Hepatic stellate cell (primary cell): ENCODE data around the gene MS4A8.
"Not testable (repeated sequence)": the region's sequence is repeated elsewhere in the genome, so short reads cannot be mapped to it uniquely, and the experiment has no call there.

Experiments
- DNase-seq: peaks from one replicate; pipeline ENCODE4 v3.0.0; 2011; ENCODE audit warnings: low spot score

The MS4A8 gene

GRCh38 chr11:60699284-60699691 lies at the start of gene MS4A8:
TSS of gene MS4A8 (plus strand) at chr11:60699612. CDS start at chr11:60700861, 1,249 bp downstream.
- DNase-seq: no peak

- no peak for DNase-seq
These were observed 41.5 kb upstream of the MS4A8 start for GRCh38 chr11:60657888-60658287.

- DNase-seq: no peak
These were observed 41.0 kb upstream of the MS4A8 start for GRCh38 chr11:60658409-60658808.

- DNase-seq: no peak
These were observed 27.2 kb upstream of the MS4A8 start for GRCh38 chr11:60672255-60672654.

GRCh38 chr11:60678231-60678630 lies 21.2 kb upstream of the MS4A8 start:
- DNase-seq: not testable (repeated sequence)

GRCh38 chr11:60679879-60680278 lies 19.5 kb upstream of the MS4A8 start:
- DNase-seq: no peak

- no peak for DNase-seq
These were observed 18.8 kb upstream of the MS4A8 start for GRCh38 chr11:60680455-60681119.

GRCh38 chr11:60684541-60684848 lies 14.9 kb upstream of the MS4A8 start:
- not testable (repeated sequence) for DNase-seq

- DNase-seq: no peak
These were observed 7.8 kb upstream of the MS4A8 start for GRCh38 chr11:60691661-60692060.

GRCh38 chr11:60699936-60700335 lies 524 bp downstream of the MS4A8 start:
- DNase-seq: no peak

GRCh38 chr11:60700689-60701468 lies 1.5 kb downstream of the MS4A8 start:
- no peak for DNase-seq

- DNase-seq: no peak
These were observed 2.0 kb downstream of the MS4A8 start for GRCh38 chr11:60701469-60701818.

GRCh38 chr11:60703374-60703773 lies 4.0 kb downstream of the MS4A8 start:
- no peak for DNase-seq

GRCh38 chr11:60705895-60706294 lies 6.5 kb downstream of the MS4A8 start:
- DNase-seq: no peak

GRCh38 chr11:60706931-60707330 lies 7.5 kb downstream of the MS4A8 start:
- no peak for DNase-seq

GRCh38 chr11:60710482-60710881 lies 11.1 kb downstream of the MS4A8 start:
- peak; percentile 11 for DNase-seq

GRCh38 chr11:60711276-60711675 lies 11.9 kb downstream of the MS4A8 start:
- no peak for DNase-seq

- not testable (repeated sequence) for DNase-seq
These were observed 14.0 kb downstream of the MS4A8 start for GRCh38 chr11:60713423-60713822.

GRCh38 chr11:60717956-60718355 lies 18.5 kb downstream of the MS4A8 start:
- DNase-seq: no peak

GRCh38 chr11:60718524-60719316 lies 19.3 kb downstream of the MS4A8 start:
- no peak for DNase-seq

GRCh38 chr11:60719391-60719790 lies 20.0 kb downstream of the MS4A8 start:
- DNase-seq: no peak

- DNase-seq: no peak
These were observed 21.0 kb downstream of the MS4A8 start for GRCh38 chr11:60720460-60720859.

- DNase-seq: no peak
These were observed 25.0 kb downstream of the MS4A8 start, which contains the start of gene MS4A18 for GRCh38 chr11:60724420-60724819. TSS of gene MS4A18 (plus strand) at chr11:60724720.
